HG03558 (cell line): Measurements from ENCODE around the gene KIF1B.
A peak's percentile ranks its signal among the peaks of the same experiment; 100 is the strongest.
"Not testable (repeated sequence)": the region's sequence is repeated elsewhere in the genome, so short reads cannot be mapped to it uniquely, and the experiment has no call there.

Source experiments
- ATAC-seq: cut with Tn5 transposase; IDR thresholded peaks from one replicate; pipeline ENCODE4 v1.9.1; 2021; ENCODE audit warnings: moderate number of reproducible peaks; ENCODE audit not compliant: unreplicated experiment; ENCODE audit errors: extremely low read depth

KIF1B gene

GRCh38 chr1:10415211-10415930, 205.0 kb downstream of the KIF1B start:
- ATAC-seq = no peak

GRCh38 chr1:10415967-10416366, 205.6 kb downstream of the KIF1B start:
- ATAC-seq = not testable (repeated sequence)

GRCh38 chr1:10418741-10419140, 208.4 kb downstream of the KIF1B start:
- ATAC-seq = not testable (repeated sequence)

GRCh38 chr1:10419351-10419750, 209.0 kb downstream of the KIF1B start:
- ATAC-seq = no peak

- no peak for ATAC-seq
These were observed 211.3 kb downstream of the KIF1B start for GRCh38 chr1:10421637-10422036.

GRCh38 chr1:10424034-10424433, 213.7 kb downstream of the KIF1B start:
- ATAC-seq = no peak

- ATAC-seq = no peak
These were observed 214.3 kb downstream of the KIF1B start for GRCh38 chr1:10424651-10425050.

- not testable (repeated sequence) for ATAC-seq
These were observed 215.6 kb downstream of the KIF1B start for GRCh38 chr1:10425826-10426534.

- ATAC-seq = not testable (repeated sequence)
These were observed 216.1 kb downstream of the KIF1B start for GRCh38 chr1:10426535-10426848.

- ATAC-seq = no peak
These were observed 218.6 kb downstream of the KIF1B start for GRCh38 chr1:10428984-10429383.

GRCh38 chr1:10429868-10430215, 219.5 kb downstream of the KIF1B start:
- no peak for ATAC-seq

GRCh38 chr1:10430216-10431069, 220.1 kb downstream of the KIF1B start, which contains the start of gene CENPS:
CENPS (plus strand) TSS chr1:10430433; CDS start chr1:10430518, 85 bp downstream.
- peak; percentile 54 for ATAC-seq
